SK-N-MC (cell line): Measurements from ENCODE around the gene PTPRO.

ENCODE experiments used
- EZH2 ChIP-seq: fragments of 200-600 bp; sonication (generic); IDR thresholded peaks from one replicate; pipeline ENCODE4 v1.6.1; 2017; ENCODE audit warnings: antibody characterized with exemption
- POLR2AphosphoS5 ChIP-seq: IDR thresholded peaks from 2 replicates; pipeline ENCODE4 v1.6.1; 2012; ENCODE audit warnings: mild to moderate bottlenecking, low read depth, low read length, borderline replicate concordance

DNA sequence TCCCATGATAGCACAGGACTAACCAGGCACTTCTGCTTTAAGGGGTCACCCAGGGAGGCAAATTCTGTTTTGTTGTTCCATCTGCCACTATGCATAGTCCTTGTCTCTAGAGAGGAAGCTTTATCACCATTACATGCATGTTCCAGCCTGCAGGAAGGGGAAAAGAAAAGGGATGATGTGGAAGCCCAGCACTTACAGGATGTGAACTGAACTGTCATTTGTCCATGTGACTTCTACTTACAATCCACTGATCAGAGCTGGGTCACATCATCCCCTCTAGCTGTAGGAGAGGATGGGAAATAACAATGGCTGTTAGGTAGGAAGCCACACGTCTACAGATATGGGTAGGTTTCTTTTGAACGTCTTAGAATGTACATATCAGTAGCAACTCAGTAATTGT is 203.1 kb downstream of the PTPRO start:
- TF ChIP-seq POLR2AphosphoS5 (no peak), EZH2 (no peak)
